ENCODE data around the gene DYNC1I1.

- TF ChIP-seq EZH2 (IDR thresholded peaks at IDR 0.05; ENCODE audit: borderline replicate concordance, insufficient read depth, low read length, poor library complexity, severe bottlenecking) (no peak), EP300 (conservative IDR thresholded peaks at IDR 0.05; ENCODE audit: poor library complexity, severe bottlenecking) (no peak), MXI1 (conservative IDR thresholded peaks at IDR 0.05; ENCODE audit: poor library complexity, severe bottlenecking) (no peak), POLR2AphosphoS5 (IDR thresholded peaks at IDR 0.05) (no peak), TAF1 (IDR thresholded peaks at IDR 0.05; ENCODE audit: low read depth) (no peak), RAD21 (conservative IDR thresholded peaks at IDR 0.05) (no peak), SMC3 (conservative IDR thresholded peaks at IDR 0.05; ENCODE audit: poor library complexity) (no peak)
- TF ChIP-seq, protein P1, sequence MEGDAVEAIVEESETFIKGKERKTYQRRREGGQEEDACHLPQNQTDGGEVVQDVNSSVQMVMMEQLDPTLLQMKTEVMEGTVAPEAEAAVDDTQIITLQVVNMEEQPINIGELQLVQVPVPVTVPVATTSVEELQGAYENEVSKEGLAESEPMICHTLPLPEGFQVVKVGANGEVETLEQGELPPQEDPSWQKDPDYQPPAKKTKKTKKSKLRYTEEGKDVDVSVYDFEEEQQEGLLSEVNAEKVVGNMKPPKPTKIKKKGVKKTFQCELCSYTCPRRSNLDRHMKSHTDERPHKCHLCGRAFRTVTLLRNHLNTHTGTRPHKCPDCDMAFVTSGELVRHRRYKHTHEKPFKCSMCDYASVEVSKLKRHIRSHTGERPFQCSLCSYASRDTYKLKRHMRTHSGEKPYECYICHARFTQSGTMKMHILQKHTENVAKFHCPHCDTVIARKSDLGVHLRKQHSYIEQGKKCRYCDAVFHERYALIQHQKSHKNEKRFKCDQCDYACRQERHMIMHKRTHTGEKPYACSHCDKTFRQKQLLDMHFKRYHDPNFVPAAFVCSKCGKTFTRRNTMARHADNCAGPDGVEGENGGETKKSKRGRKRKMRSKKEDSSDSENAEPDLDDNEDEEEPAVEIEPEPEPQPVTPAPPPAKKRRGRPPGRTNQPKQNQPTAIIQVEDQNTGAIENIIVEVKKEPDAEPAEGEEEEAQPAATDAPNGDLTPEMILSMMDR (IDR thresholded peaks at IDR 0.05; ENCODE audit: poor library complexity, severe bottlenecking): no peak
These were observed 355.4 kb downstream of the DYNC1I1 start for GRCh38 chr7:96127746-96128145.

Data from neural cell (in vitro differentiated cells).